Thoracic aorta (tissue), 2 donors: ENCODE measurements around the gene DNAI2. TPM values are rescaled to one million over a fixed set of nuclear protein-coding genes. Genes with fewer than 3 reads are reported as not detected.
"Not testable (repeated sequence)": the region's sequence is repeated elsewhere in the genome, so short reads cannot be mapped to it uniquely, and the experiment has no call there.

ENCODE experiments used
- ATAC-seq: fragments of 150-250 bp; one replicate; pipeline ENCODE4 v1.8.0; 2017; ENCODE audit warnings: low read depth; ENCODE audit not compliant: insufficient number of reproducible peaks, low FRiP score
- DNase-seq: peaks from one replicate; pipeline ENCODE4 v3.0.0-alpha.2; 2020; ENCODE audit warnings: low spot score
- H3K27ac ChIP-seq, 2 donors: fragments of 200-600 bp; sonication (generic); 1 replicate in 1 of 2; 2 replicates in 1 of 2; pipeline ENCODE4 v1.5.1; 2016; ENCODE audit warnings: mild to moderate bottlenecking in 2 of 2, moderate library complexity in 2 of 2
- H3K27me3 ChIP-seq: fragments of 200-600 bp; sonication (generic); replicated peaks from 2 replicates; pipeline ENCODE4 v1.6.0; 2016; ENCODE audit warnings: mild to moderate bottlenecking; ENCODE audit not compliant: insufficient read depth
- H3K36me3 ChIP-seq: fragments of 200-600 bp; sonication (generic); one replicate; pipeline ENCODE4 v1.5.1; 2016
- H3K4me1 ChIP-seq, 2 donors: fragments of 200-600 bp; sonication (generic); 1 replicate in 1 of 2; 2 replicates in 1 of 2; pipeline versions ENCODE4 v1.5.1 to v1.6.0; 2016; ENCODE audit warnings: low read depth in 2 of 2, mild to moderate bottlenecking in 1 of 2; ENCODE audit not compliant: control insufficient read depth in 1 of 2
- H3K4me3 ChIP-seq: fragments of 200-600 bp; sonication (generic); 2 replicates; pipeline ENCODE4 v1.5.1; 2016; ENCODE audit warnings: mild to moderate bottlenecking
- H3K9me3 ChIP-seq: fragments of 200-600 bp; sonication (generic); 2 replicates; pipeline ENCODE4 v1.5.1; 2016
- CTCF ChIP-seq: fragments of 200-600 bp; sonication (generic); IDR thresholded peaks from one replicate; pipeline ENCODE4 v1.5.1; 2019; ENCODE audit warnings: antibody characterized with exemption
- total RNA-seq, 2 donors: library from RNA; depleted of rRNA; stranded (reverse); fragments of >200 nt; gene quantifications; one replicate each; pipeline versions ENCODE4 v1.1.0 to v1.2.3, GENCODE V29; 2016

Gene DNAI2
- total RNA-seq, 2 donors from 2014 or later: not detected

DNA sequence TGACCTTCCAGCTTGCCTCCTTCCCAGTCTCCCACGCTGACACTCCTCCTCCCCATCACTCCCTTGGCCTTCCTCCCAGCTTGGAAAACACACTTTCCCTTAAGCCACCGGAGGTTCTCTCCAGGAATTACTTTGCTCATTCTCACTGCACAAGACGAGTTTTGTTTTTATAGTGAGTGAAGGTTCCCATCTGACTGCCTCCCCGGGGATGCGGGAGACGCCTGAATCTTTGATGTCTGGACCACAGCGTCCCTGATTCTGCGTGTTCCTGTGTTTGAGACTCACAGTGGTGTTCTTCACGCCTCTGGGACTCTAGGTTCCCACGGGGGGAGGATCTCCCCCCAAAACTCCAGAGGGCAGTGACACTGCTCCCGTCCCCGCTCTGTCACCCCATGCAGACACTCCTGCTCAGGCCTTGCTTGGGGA lies 2.0 kb downstream of the DNAI2 start:
- no peak for DNase-seq
- no peaks in the 10 kb centered on the region for H3K4me1 ChIP-seq

DNA sequence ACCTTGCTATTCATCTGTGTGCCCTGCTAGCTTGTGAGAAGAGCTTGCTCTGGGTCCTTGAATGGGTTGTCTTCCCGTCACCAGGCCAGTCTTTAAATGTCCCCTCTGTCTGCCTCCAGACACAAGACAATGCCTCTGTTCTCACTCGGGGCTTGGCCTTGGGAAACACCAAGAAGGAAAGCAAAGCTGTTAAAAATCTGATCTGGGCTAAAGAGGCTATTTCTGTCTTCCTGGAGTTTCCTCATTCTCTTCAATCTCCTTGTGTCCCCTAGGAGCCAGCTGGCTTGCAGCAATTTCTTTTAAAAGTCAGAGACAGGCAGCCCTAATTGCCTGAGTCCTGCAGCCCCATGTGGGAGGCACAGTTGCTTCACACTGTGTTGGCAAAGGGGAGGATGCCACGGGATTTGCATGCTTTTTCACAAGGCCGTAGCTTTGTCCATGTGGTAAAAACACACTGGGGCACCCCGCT lies 2.5 kb downstream of the DNAI2 start:
- H3K9me3 ChIP-seq: no peaks in the 10 kb centered on the region
- no peaks in the 10 kb centered on the region for H3K27me3 ChIP-seq
- no peak overlapping the region for H3K4me3 ChIP-seq
- DNase-seq (no peak), ATAC-seq (no peak)
- no peak for TF ChIP-seq CTCF
- H3K36me3 ChIP-seq: no peaks in the 10 kb centered on the region
- no peaks in the 10 kb centered on the region for H3K4me1 ChIP-seq
- no peak overlapping the region for H3K27ac ChIP-seq

More for the DNA sequence above, 2.0 kb downstream of the DNAI2 start:
- Histone ChIP-seq H3K27ac (no peak overlapping the region), H3K4me3 (no peak overlapping the region), H3K27me3 (no peaks in the 10 kb centered on the region), H3K36me3 (no peaks in the 10 kb centered on the region), H3K9me3 (no peaks in the 10 kb centered on the region)
- ATAC-seq: no peak
- no peak for TF ChIP-seq CTCF

GRCh38 chr17:74277935-74278334 lies 3.9 kb downstream of the DNAI2 start:
- no peak for TF ChIP-seq CTCF
- DNase-seq (no peak), ATAC-seq (no peak)
- H3K4me3 ChIP-seq: no peak overlapping the region
- no peaks in the 10 kb centered on the region for H3K36me3 ChIP-seq
- H3K9me3 ChIP-seq: no peaks in the 10 kb centered on the region
- H3K27me3 ChIP-seq: no peaks in the 10 kb centered on the region
- no peaks in the 10 kb centered on the region for H3K4me1 ChIP-seq
- no peak overlapping the region for H3K27ac ChIP-seq

DNA sequence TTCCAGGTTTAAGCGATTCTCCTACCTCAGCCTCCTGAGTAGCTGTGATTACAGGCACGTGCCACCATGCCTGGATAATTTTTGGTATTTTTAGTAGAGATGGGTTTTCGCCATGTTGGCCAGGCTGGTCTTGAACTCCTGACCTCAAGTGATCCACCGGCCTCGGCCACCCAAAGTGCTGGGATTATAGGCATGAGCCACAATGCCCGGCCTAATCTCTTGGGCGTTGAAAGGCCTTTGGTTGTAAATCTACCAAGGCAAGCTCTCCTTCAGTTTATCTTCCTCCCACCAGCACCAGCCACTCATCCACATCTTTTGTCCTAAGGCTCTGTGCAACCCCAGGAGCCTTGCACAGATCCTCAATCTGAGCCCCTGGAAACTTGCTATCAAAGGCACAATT lies 5.6 kb downstream of the DNAI2 start:
- H3K9me3 ChIP-seq, H3K4me1 ChIP-seq, H3K4me3 ChIP-seq, DNase-seq, H3K36me3 ChIP-seq, H3K27me3 ChIP-seq, H3K27ac ChIP-seq, ATAC-seq: not testable (repeated sequence)

DNA sequence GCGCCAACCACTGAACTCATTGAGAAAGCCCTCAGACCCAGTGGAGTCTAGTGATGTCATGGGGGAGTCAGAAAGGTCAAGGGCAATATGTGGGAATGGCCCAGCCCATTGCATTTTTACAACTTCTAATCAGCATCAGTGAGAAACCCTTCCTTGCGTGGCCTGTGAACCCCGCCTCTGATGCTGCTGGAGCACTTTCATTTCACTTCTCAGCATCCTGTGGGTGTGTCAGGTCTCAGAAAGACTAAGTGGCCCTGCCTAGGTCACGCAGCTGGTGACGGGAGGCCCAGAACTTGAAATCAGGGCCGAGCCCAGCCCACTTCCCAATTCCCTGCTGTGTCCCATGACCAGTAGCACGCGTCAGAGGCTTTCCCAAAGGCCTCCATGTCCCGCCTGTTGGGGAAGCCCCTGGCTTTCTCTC lies 6.1 kb downstream of the DNAI2 start:
- H3K27ac ChIP-seq: no peak overlapping the region
- H3K4me3 ChIP-seq: no peak overlapping the region
- no peaks in the 10 kb centered on the region for H3K9me3 ChIP-seq
- no peaks in the 10 kb centered on the region for H3K36me3 ChIP-seq
- no peaks in the 10 kb centered on the region for H3K4me1 ChIP-seq
- H3K27me3 ChIP-seq: no peaks in the 10 kb centered on the region
- DNase-seq (no peak), ATAC-seq (no peak)
- no peak for TF ChIP-seq CTCF

DNA sequence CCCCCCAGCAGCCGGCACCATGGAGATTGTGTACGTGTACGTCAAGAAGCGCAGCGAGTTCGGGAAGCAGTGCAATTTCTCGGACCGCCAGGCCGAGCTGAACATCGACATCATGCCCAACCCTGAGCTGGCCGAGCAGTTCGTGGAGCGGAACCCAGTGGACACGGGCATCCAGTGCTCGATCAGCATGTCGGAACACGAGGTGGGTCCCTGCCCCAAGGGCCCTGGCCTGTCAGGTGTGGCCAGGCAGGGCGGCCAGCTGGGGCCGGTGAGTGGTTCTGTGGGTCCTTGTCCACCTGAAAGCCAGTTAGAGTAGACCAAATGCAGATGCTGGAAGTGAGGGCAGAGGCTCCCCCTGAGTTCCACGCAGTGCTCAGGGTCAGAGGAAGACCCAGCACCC lies 7.8 kb downstream of the DNAI2 start:
- ATAC-seq: no peak
- Histone ChIP-seq H3K4me3 (no peak overlapping the region), H3K27me3 (no peaks in the 10 kb centered on the region), H3K4me1 (no peaks in the 10 kb centered on the region), H3K27ac (no peak overlapping the region), H3K36me3 (no peaks in the 10 kb centered on the region), H3K9me3 (no peaks in the 10 kb centered on the region)
- DNase-seq: no peak
- no peak for TF ChIP-seq CTCF

DNA sequence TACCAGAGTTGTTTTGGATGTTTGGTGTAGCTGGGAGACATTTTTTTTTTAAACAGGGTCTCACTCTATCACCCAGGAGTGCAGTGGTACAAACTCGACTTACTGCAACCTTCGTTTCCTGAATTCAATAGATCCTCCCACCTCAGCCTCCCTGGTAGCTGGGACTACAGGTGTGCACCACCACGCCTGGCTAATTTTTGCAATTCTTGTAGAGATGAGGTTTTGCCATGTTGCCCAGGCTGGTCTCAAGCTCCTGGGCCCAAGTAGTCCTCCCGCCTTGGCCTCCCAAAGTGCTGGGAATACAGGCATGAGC lies 8.2 kb downstream of the DNAI2 start:
- not testable (repeated sequence) for DNase-seq, H3K9me3 ChIP-seq, H3K36me3 ChIP-seq, H3K4me1 ChIP-seq, H3K27me3 ChIP-seq, H3K4me3 ChIP-seq, H3K27ac ChIP-seq, ATAC-seq
